Breast epithelium (tissue), 4 donors: ENCODE measurements around the gene FMN1. TPM values are rescaled to one million over a fixed set of nuclear protein-coding genes. Genes with fewer than 3 reads are reported as not detected.

ENCODE experiments used
- DNase-seq, 2 donors: peaks; one replicate each; pipeline ENCODE4 v3.0.0-alpha.2; 2019; ENCODE audit warnings: low spot score in 2 of 2
- H3K27ac ChIP-seq, 2 donors: fragments of 200-600 bp; sonication (generic) in 1 of 2; one replicate each; pipeline ENCODE4 v1.5.1; 2016 to 2019; ENCODE audit warnings: mild to moderate bottlenecking in 1 of 2
- H3K27me3 ChIP-seq, 2 donors: fragments of 200-600 bp; sonication (generic) in 1 of 2; one replicate each; pipeline versions ENCODE4 v1.5.1 to v1.6.0; 2017 to 2019; ENCODE audit warnings: control low read depth in 1 of 2, mild to moderate bottlenecking in 1 of 2
- H3K36me3 ChIP-seq: fragments of 200-600 bp; one replicate; pipeline ENCODE4 v1.5.1; 2019
- H3K4me1 ChIP-seq, 2 donors: fragments of 200-600 bp; sonication (generic); one replicate each; pipeline ENCODE4 v1.5.1; 2016 to 2019; ENCODE audit warnings: control low read depth in 1 of 2
- H3K4me3 ChIP-seq, 3 donors: fragments of 200-600 bp; sonication (generic); 1 replicate in 2 of 3; 2 replicates in 1 of 3; pipeline ENCODE4 v1.5.1; 2016 to 2019; ENCODE audit warnings: mild to moderate bottlenecking in 3 of 3, moderate library complexity in 2 of 3
- H3K9me3 ChIP-seq, 2 donors: fragments of 200-600 bp; sonication (generic) in 1 of 2; one replicate each; pipeline ENCODE4 v1.5.1; 2016 to 2019; ENCODE audit warnings: control low read depth in 1 of 2
- CTCF ChIP-seq, 3 donors: fragments of 450-650 bp; IDR thresholded peaks; one replicate each; pipeline ENCODE4 v1.5.1; 2016 to 2017; ENCODE audit warnings: antibody characterized with exemption in 3 of 3, mild to moderate bottlenecking in 3 of 3, moderate library complexity in 3 of 3
- POLR2A ChIP-seq: fragments of 450-650 bp; IDR thresholded peaks from one replicate; pipeline ENCODE4 v1.6.1; 2016; ENCODE audit warnings: antibody characterized with exemption, mild to moderate bottlenecking, moderate library complexity
- POLR2AphosphoS5 ChIP-seq, 3 donors: sonication (generic); formaldehyde crosslinking; IDR thresholded peaks; one replicate each; pipeline ENCODE4 v1.6.1; 2017; ENCODE audit warnings: antibody characterized with exemption in 3 of 3
- intact Hi-C: fragments of 100-400 bp; cut with DNase I; formaldehyde crosslinking; loops from one replicate; pipeline ENCODE4 v1.15.1; 2023; ENCODE audit warnings: low total_unique reads
- total RNA-seq, 3 donors: library from RNA; depleted of rRNA; stranded (reverse); fragments of >200 nt; gene quantifications; one replicate each; pipeline ENCODE4 v1.1.0, GENCODE V29; 2016

The FMN1 gene
- total RNA-seq, 3 donors from 2014 or later = 33.1 to 56.8 (median 50.7) TPM

- Histone ChIP-seq H3K36me3 (no peaks in the 10 kb centered on the region), H3K4me3 (no peak overlapping the region), H3K9me3 (no peaks in the 10 kb centered on the region), H3K27me3 (no peaks in the 10 kb centered on the region), H3K27ac (no peak overlapping the region), H3K4me1 (no peaks in the 10 kb centered on the region)
- intact Hi-C loops = no loop called here
- no peak for DNase-seq
- TF ChIP-seq POLR2A = no peak
- TF ChIP-seq CTCF (IDR thresholded peaks at IDR 0.05) = no peak
- TF ChIP-seq POLR2AphosphoS5 (IDR thresholded peaks at IDR 0.05) = no peak
Observed at GRCh38 chr15:32990071-32990470, 204.4 kb downstream of the FMN1 start.

- H3K9me3 ChIP-seq = no peaks in the 10 kb centered on the region
- TF ChIP-seq POLR2A = no peak
- TF ChIP-seq CTCF (IDR thresholded peaks at IDR 0.05) = no peak
- no peak for TF ChIP-seq POLR2AphosphoS5 (IDR thresholded peaks at IDR 0.05)
- intact Hi-C loops = no loop called here
- H3K27me3 ChIP-seq = no peaks in the 10 kb centered on the region
- no peak for DNase-seq
- no peaks in the 10 kb centered on the region for H3K4me1 ChIP-seq
- no peaks in the 10 kb centered on the region for H3K36me3 ChIP-seq
- no peak overlapping the region for H3K27ac ChIP-seq
- H3K4me3 ChIP-seq = no peak overlapping the region
Observed at GRCh38 chr15:32987067-32987466, 207.4 kb downstream of the FMN1 start.

- no peaks in the 10 kb centered on the region for H3K27me3 ChIP-seq
- no peak for TF ChIP-seq POLR2A
- TF ChIP-seq CTCF (IDR thresholded peaks at IDR 0.05) = no peak
- no peak for TF ChIP-seq POLR2AphosphoS5 (IDR thresholded peaks at IDR 0.05)
- intact Hi-C loops = no loop called here
- no peaks in the 10 kb centered on the region for H3K36me3 ChIP-seq
- no peak overlapping the region for H3K4me3 ChIP-seq
- H3K9me3 ChIP-seq = no peaks in the 10 kb centered on the region
- H3K4me1 ChIP-seq = no peaks in the 10 kb centered on the region
- H3K27ac ChIP-seq = no peak overlapping the region
- DNase-seq = no peak
Observed at GRCh38 chr15:32986147-32986546, 208.4 kb downstream of the FMN1 start.

DNA sequence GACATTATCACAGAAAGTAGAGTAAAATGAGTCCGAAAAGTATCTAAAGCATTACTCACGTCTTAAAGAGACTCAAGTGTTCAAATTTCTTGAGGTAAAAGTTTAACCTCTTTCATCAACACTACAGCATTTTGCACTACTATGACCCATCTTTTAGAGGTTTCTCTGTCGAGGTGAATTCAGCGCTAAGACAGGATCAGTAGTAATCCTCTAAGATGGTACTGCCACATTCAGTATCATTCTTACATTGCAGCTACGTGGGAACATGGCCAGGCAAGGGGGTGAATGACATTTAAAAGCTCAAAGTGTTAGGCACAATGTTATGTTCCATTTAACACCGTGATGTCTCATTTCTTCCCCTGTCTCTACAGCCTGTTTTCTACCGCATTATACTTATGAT lies 210.8 kb downstream of the FMN1 start:
- no peak overlapping the region for H3K4me3 ChIP-seq
- H3K27me3 ChIP-seq = no peaks in the 10 kb centered on the region
- DNase-seq = no peak
- H3K4me1 ChIP-seq = no peaks in the 10 kb centered on the region
- no peaks in the 10 kb centered on the region for H3K36me3 ChIP-seq
- H3K27ac ChIP-seq = no peak overlapping the region
- no peaks in the 10 kb centered on the region for H3K9me3 ChIP-seq
- intact Hi-C loops = no loop called here
- TF ChIP-seq POLR2AphosphoS5 (IDR thresholded peaks at IDR 0.05) (no peak), POLR2A (no peak), CTCF (IDR thresholded peaks at IDR 0.05) (no peak)

- no peak overlapping the region for H3K4me3 ChIP-seq
- H3K27ac ChIP-seq = no peak overlapping the region
- H3K27me3 ChIP-seq = no peaks in the 10 kb centered on the region
- H3K4me1 ChIP-seq = no peaks in the 10 kb centered on the region
- no peaks in the 10 kb centered on the region for H3K36me3 ChIP-seq
- TF ChIP-seq POLR2A (no peak), CTCF (IDR thresholded peaks at IDR 0.05) (no peak), POLR2AphosphoS5 (IDR thresholded peaks at IDR 0.05) (no peak)
- H3K9me3 ChIP-seq = no peaks in the 10 kb centered on the region
- intact Hi-C loops = no loop called here
- no peak for DNase-seq
Observed at GRCh38 chr15:32982001-32982400, 212.5 kb downstream of the FMN1 start.
